CD1c-positive myeloid dendritic cell (primary cell): ENCODE measurements around the gene TSHR.
"Not testable (repeated sequence)": the region's sequence is repeated elsewhere in the genome, so short reads cannot be mapped to it uniquely, and the experiment has no call there.

Source experiments
- DNase-seq: peaks from one replicate; pipeline ENCODE4 v3.0.0-alpha.2; 2016; ENCODE audit errors: extremely low spot score

TSHR gene

DNA sequence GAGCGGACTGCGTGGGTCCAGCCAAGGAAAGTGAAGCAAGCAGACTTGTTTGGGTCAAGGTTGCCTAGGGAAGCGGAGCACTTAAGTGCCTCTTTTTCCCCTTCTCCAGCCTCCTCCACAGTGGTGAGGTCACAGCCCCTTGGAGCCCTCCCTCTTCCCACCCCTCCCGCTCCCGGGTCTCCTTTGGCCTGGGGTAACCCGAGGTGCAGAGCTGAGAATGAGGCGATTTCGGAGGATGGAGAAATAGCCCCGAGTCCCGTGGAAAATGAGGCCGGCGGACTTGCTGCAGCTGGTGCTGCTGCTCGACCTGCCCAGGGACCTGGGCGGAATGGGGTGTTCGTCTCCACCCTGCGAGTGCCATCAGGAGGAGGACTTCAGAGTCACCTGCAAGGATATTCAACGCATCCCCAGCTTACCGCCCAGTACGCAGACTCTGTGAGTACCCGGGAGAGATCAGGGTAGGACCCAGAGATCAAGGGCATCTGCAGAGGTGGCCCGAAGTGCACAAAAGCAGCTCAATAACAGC lies at the start of gene TSHR:
TSS of gene TSHR (plus strand) at position 206 of the 526 bp plus-strand sequence. CDS start at position 266, 60 bp downstream.
- DNase-seq: peak; percentile 23

GRCh38 chr14:80906336-80906735 lies 49.1 kb upstream of the TSHR start:
- no peak for DNase-seq

DNA sequence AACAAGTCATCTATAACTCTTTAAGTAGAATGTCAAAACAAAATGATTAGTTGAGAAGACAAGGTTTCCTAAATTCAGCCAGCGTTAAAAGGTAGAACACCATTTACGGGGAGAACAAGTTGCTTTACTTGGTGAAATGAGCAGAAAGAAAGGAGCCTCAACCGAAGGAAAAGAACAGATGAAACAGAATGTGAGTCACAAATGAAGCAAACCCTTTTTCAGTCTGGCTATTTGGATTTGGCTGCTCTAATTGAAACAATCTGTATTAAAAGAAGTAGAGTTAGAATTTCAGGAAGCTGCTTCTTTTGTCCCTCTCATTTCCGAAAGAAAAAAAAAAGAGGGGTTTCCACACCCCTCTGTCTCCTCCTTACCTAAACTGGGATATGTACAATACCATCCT lies 48.5 kb upstream of the TSHR start:
- no peak for DNase-seq

- DNase-seq: not testable (repeated sequence)
These were observed 43.4 kb upstream of the TSHR start for GRCh38 chr14:80912013-80912412.

- DNase-seq: no peak
These were observed 35.8 kb upstream of the TSHR start for GRCh38 chr14:80919622-80920021.

DNA sequence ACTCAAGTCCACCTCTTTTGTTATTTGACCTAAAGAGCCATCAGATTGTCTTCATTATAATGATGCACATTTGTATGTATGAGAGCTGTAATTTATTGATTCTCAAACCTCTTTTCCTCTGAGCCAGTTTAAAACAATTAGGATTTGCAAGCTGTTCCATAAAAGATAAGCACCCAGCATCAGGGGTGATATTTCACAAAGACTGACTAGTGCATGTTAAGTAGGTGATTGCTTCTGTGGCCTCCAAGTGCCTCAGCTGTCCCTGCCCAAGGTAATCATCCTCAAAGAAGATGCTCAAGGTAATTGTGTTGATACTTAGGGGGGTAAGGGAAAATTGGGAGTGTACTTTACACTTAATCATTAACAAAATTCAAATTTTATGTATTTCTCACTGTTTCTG lies 32.1 kb upstream of the TSHR start:
- no peak for DNase-seq

DNA sequence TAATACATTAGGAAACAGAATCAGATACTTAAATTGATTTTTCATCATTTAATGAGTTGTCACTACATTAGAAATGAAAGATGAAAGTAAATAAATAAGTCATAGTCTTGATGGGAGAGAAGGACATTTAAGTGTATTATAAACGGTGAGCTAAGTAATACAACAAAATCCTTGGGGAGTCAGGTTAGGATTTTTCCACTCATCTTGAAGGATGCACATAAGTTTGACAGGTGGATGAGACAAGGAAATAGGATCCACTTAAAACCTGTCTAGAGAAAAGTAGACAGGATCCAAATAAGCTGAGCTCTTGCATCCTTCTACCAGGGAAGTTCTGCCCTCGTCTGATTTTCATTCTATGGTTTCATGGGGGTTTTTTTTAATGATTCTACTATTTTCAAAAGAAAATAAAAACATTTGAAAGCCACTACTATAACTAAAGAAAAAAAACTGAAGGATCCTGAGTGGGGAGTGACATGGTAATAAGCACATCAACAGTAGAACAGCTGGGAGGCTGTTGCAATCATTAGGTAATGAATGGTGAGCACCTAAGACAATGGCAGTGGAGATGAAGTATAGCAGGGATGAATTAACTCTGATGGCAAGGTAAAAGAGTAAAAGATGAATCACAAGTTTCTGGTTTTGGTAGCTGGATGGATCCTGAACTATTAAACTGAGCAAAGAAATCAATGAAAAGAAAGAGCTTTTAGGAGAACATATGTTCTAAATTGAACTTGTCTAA lies 30.9 kb upstream of the TSHR start:
- no peak for DNase-seq

DNA sequence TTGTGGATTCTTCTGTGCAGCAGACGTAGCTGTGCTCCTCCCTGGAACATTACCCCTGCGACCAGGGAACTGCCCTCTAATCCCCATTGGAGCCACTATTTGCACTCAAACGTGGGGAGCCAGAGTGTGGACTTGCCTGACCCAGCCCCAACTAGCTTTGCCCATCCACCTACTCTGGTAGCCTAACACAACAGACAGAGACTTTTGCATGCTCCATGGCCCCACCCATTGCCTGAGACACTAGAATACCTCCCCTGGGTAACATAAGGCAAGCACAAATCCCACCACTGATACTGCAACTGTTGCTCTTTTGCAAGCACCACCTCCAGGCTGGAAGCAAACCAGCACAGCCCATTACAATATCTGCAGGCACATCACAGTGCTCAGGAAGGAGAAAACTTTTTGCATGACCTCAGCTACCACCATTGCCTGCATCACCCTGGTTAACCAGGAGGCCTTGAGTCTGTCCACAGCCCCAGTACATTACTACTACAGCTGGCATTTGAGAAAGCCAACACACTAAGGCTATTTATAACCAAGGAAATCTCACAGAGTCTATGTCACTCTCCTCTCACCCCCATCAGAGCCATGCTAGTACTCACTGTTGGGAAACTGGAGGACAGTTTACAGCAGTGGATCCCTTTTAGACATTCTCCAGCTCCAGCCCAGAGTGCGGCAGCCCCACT lies 28.9 kb upstream of the TSHR start:
- no peak for DNase-seq

DNA sequence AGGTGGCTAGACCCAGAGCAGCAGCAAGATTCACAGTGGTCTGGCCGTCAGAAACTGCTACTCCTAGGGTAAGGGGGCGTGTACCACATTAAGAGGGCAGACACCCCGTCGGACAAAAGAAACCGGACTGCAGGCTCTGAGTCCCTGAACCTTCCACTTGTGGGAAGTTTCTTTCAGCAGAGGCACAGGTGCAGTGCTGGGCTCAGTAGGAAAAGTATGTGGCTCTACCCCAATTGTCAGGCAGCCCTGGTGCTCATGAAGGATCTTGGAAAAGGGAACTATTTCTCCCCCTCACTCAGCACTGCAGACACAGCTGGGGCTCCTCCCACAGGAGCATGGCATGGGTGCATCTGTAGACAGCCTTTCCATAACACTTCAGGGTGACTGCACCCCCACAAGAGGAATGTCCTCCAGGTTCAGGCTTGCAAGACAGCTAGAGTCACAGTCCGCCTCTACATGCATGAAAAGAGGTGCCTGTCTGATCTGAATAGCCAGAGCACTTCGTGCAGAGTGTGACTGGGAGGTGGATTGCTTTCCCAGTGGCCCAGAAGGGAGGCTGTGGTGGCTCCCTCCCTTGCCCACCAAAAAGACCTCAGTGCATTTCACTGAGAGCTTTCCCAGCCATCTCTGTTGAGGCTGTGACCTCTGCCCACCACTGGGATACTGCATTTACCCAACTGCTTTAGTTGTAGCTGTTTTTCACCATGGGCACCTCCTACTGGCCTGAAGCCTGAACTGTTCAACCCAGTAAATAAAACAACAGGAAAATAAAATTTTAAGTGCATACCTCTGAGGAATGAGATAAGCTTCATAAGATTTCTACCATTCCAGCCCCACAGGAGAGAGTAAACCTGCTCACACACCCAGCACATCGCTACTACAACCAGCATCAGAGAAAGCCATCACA lies 28.1 kb upstream of the TSHR start:
- no peak for DNase-seq

DNA sequence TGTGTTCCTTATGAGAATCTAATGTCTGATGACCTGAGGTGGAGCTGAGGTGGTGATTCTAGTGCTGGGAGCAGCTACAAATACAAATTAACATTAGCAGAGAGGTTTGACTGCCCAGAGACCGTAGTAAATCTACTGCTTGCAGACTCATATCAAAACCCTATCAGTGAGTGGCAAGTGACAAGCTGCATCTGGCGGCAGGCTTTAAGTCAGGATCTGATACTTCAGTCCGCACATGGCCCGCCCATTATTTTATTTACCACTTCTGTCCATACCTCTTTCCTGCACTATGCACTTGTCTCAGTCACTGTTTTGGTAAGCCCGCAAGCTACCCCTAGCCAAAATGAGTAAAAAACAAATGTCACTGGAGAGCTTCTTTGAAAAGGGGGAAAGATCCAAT lies 25.3 kb upstream of the TSHR start:
- DNase-seq: no peak

DNA sequence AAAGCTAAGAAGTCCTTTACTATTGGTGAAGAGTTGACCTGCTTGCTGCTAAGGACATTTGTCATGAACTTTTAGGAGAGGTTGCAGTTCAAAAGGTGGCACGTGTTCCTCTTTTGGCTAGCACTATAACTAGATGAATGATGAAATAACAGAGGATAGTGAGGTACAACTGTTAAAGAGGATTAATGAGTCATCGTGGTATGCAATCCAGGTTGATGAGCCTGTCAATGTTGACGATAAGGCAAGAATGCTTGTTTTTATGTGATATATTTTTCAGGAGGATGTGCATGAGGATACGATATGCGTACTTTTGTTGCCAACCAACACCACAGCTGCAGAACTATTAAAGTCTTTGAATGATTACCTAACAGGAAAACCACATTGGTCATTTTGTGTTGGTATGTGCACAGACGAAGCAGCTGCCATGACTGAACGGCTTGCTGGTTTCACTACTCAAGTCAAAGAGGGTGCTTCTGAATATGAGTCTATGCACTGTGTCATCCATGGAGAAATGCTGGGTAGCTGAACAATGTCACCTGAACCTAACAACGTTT lies 24.5 kb upstream of the TSHR start:
- peak; percentile 35 for DNase-seq

- DNase-seq: no peak
These were observed 22.1 kb upstream of the TSHR start for GRCh38 chr14:80933282-80933681.

DNA sequence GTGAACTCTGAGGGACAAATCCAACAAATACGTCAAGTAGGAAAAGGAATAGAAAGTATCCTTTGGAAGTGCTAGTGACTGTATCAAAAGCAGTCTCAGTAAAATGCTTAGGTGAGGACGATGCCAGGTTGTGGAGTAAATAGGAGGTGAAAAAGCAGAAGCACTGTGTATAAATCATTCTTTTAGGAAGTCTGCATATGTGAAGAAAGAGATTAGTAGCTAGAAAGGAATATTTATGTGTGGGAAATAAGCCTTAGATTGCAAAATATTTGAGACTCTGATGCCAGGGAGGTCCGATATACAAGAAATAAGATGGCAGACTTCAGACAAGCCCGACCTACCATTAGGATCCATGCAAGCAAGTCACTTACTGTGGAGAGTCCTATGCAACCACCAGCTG lies 21.7 kb upstream of the TSHR start:
- no peak for DNase-seq

DNA sequence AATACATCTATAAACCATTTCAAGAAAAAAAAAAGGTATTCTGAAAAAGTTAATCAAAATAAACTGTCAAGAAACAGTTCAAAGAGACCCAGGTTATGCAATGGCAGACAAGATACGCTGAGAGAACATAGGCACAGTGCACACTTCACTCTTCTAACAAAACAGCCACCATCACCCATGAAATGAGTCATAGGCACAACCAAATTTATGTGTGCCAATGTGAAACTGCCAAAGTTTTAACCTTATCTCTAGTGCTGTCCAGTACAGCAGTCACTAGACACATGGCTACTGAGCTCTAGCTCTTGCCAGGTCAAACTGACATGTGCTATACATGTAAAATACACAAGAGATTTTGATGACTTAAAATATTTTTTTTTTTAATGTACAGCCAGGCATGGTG lies 15.3 kb upstream of the TSHR start:
- no peak for DNase-seq

- peak; percentile 95 for DNase-seq
These were observed 13.9 kb upstream of the TSHR start, which contains the start of gene CEP128 for GRCh38 chr14:80941241-80942185. Gene CEP128 (minus strand): TSS chr14:80941738.

- DNase-seq: peak; percentile 20
These were observed 13.2 kb upstream of the TSHR start for GRCh38 chr14:80942191-80942600.

DNA sequence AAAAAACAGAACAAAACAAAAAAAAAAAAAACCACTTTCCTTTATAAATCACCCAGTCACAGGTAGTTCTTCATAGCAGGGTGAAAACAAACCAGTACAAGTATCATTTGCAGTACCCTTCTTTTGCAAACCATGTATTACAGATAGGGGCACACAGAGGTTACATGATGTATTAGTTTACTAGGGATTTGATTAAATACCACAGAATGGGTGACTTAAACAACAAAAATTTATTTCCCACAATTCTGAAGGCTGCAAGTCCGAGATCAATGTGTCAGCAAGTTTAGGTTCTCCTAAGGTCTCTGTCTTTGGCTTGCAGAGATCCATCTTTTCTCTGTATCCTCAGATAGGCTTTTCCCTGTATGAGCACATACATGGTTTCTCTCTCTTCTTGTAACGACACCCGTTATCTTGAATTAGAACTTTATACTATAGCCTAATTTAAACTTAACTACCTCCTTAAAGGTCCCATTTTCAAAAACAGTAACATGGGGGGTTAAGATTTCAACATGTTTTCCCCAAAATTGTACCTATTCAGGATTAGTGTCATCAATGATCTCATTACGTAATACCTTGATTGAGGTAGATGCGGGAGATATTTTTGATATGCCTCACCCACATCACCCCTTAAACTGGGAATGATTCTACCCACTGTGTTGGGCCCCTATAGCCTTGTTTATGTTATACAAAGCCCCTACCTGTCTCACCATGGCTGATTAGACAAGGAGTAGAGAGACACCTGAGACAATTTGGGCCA lies 10.4 kb upstream of the TSHR start:
- DNase-seq: no peak

DNA sequence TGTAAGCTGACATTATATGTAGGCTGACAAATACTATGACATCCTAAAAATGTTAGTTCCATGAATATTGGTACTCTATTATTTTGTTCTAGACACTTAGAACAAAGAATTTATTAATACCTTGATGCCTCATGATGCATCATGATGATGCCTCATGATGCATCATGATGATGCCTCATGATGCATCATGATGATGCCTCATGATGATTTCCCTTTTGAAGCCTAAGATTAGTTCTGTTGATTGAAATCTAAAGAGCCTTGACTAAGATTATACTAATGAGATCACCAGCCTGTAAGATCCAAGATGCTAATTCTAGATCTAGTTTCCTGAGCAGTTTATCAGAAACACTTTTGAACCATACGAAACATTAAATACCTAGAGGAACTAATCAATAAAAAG lies 9.2 kb upstream of the TSHR start:
- no peak for DNase-seq

DNA sequence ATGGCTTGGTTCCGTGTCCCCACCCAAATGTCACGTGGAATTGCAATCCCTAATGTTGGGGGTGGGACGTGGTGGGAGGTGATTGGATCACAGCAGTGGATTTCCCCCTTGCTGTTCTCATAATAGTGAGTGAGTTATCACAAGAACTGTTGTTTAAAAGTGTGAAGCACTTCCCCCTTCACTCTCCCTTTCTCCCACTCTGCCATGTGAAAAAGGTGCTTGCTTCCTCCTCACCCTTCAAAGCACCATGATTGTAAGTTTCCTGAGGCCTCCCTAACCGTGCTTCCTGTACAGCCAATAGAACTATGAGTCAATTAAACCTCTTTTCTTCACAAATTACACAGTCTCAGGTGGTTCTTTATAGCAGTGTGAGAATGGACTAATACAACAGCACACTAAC lies 8.6 kb upstream of the TSHR start:
- DNase-seq: no peak

- DNase-seq: no peak
These were observed 7.1 kb upstream of the TSHR start for GRCh38 chr14:80948291-80948690.
